Lung (tissue), 12 donors: ENCODE measurements around the gene RNASEH1. TPM values are rescaled to one million over a fixed set of nuclear protein-coding genes. Genes with fewer than 3 reads are reported as not detected.

Experiments used
- ATAC-seq: fragments of 200-7000 bp; cut with Tn5 transposase; one replicate; pipeline ENCODE4 v1.9.1; 2020; ENCODE audit warnings: moderate number of reproducible peaks; ENCODE audit not compliant: insufficient read depth, low FRiP score
- DNase-seq, 3 donors: peaks; one replicate each; pipeline ENCODE4 v3.0.0-alpha.2; 2013 to 2017
- H3K27ac ChIP-seq, 2 donors: one replicate each; pipeline ENCODE4 v1.5.1; 2013; ENCODE audit warnings: mild to moderate bottlenecking in 2 of 2, moderate library complexity in 2 of 2, control low read depth in 1 of 2, inconsistent platforms in 1 of 2, low read depth in 1 of 2, low read length in 1 of 2
- H3K27me3 ChIP-seq, 3 donors: one replicate each; pipeline ENCODE4 v1.5.1; 2013; ENCODE audit warnings: low read length in 2 of 3; ENCODE audit not compliant: control insufficient read depth in 3 of 3, insufficient read depth in 3 of 3
- H3K36me3 ChIP-seq, 4 donors: one replicate each; pipeline ENCODE4 v1.5.1; 2013; ENCODE audit warnings: low read length in 4 of 4, mild to moderate bottlenecking in 1 of 4, moderate library complexity in 1 of 4; ENCODE audit not compliant: control insufficient read depth in 4 of 4, insufficient read depth in 4 of 4
- H3K4me1 ChIP-seq, 5 donors: one replicate each; pipeline ENCODE4 v1.5.1; 2013; ENCODE audit warnings: low read length in 5 of 5, mild to moderate bottlenecking in 2 of 5, moderate library complexity in 1 of 5; ENCODE audit not compliant: control insufficient read depth in 5 of 5, insufficient read depth in 5 of 5
- H3K4me3 ChIP-seq: one replicate; pipeline ENCODE4 v1.5.1; 2013; ENCODE audit warnings: mild to moderate bottlenecking, control low read depth, moderate library complexity
- H3K9ac ChIP-seq, 2 donors: one replicate each; pipeline ENCODE4 v1.5.1; 2013; ENCODE audit warnings: low read length in 2 of 2, control low read depth in 1 of 2; ENCODE audit not compliant: insufficient read depth in 1 of 2
- H3K9me3 ChIP-seq, 4 donors: one replicate each; pipeline ENCODE4 v1.5.1; 2013; ENCODE audit warnings: low read length in 3 of 4, mild to moderate bottlenecking in 1 of 4, moderate library complexity in 1 of 4; ENCODE audit not compliant: control insufficient read depth in 4 of 4, insufficient read depth in 3 of 4
- WGBS, 2 donors: extraction: QIAGEN DNeasy Blood & Tissue Kit; methylation state at CpG; one replicate each; pipeline ENCODE4 v1.1.7; 2013; 5-methylcytosine and 5-hydroxymethylcytosine counted together
- polyA plus RNA-seq, 2 donors: library from polyadenylated mRNA; stranded (reverse); fragments of 200-250 nt; gene quantifications; one replicate each; pipeline ENCODE4 v1.2.1, GENCODE V29; 2013
- total RNA-seq, 2 donors: library from RNA; depleted of rRNA in 1 of 2; stranded (reverse); fragments of >200 nt in 1 of 2; gene quantifications; one replicate each; pipeline ENCODE4 v1.2.1, GENCODE V29; 2014 to 2021
- TF ChIP-seq, protein P1 (sequence below): IDR thresholded peaks from 2 replicates; pipeline ENCODE4 v1.5.1; 2012; ENCODE audit warnings: mild to moderate bottlenecking; ENCODE audit errors: control extremely low read depth, extremely low read depth
- donor health status: control.
- donor health status: control.
- donor health status: Bipolar disorder and iron deficiency.
- donor health status: healthy.
- donor health status: DM: yes; HTN: yes; CAD: no.

Gene RNASEH1
- total and polyA plus RNA-seq, 4 donors = 9.6 to 24.5 (median 15.2) TPM

DNA sequence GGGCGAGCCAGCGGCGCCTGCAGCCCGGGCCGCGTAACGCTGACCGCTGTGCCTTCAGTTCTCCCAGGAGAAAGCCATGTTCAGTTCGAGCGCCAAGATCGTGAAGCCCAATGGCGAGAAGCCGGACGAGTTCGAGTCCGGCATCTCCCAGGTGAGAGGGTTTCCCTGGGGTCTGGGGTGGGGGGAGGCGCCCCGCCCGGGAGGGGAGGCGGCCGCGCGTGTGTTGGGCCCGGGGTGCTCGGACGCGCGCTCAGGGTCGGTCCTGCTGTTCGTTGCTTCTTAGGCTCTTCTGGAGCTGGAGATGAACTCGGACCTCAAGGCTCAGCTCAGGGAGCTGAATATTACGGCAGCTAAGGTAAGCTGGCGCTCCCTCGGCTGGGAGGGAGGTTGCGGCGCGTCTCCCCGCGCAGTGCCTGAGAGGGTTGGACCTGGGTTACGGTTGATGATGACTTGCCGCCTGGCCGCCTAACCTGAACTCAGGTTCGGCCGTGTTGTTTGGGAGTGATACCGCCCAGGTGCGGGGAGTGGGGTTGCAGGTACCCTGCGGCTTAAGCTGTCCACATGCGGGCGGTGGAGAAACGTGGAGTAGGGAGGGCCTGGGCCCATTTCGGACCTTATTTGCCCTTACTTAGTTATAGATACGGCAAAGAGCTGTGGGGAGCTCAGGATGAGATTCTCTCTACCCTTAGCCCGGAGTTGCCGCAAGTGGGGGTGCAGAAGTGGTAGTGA is 17.6 kb upstream of the RNASEH1 start:
- Histone ChIP-seq H3K9me3 (no peaks in the 10 kb centered on the region), H3K27ac (peak overlapping the region; percentile 78 to 92), H3K9ac (peak overlapping the region; percentile 95 to 98), H3K36me3 (peaks cover 5 to 33% (median 24%) of the 10 kb centered on the region in 4 donors), H3K4me1 (peaks cover 0 to 38% (median 15%) of the 10 kb centered on the region in 5 donors), H3K4me3 (peak overlapping the region; percentile 80), H3K27me3 (no peaks in the 10 kb centered on the region)
- DNase-seq = no peak
- TF ChIP-seq, protein P1, sequence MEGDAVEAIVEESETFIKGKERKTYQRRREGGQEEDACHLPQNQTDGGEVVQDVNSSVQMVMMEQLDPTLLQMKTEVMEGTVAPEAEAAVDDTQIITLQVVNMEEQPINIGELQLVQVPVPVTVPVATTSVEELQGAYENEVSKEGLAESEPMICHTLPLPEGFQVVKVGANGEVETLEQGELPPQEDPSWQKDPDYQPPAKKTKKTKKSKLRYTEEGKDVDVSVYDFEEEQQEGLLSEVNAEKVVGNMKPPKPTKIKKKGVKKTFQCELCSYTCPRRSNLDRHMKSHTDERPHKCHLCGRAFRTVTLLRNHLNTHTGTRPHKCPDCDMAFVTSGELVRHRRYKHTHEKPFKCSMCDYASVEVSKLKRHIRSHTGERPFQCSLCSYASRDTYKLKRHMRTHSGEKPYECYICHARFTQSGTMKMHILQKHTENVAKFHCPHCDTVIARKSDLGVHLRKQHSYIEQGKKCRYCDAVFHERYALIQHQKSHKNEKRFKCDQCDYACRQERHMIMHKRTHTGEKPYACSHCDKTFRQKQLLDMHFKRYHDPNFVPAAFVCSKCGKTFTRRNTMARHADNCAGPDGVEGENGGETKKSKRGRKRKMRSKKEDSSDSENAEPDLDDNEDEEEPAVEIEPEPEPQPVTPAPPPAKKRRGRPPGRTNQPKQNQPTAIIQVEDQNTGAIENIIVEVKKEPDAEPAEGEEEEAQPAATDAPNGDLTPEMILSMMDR = no peak
- 1 to 2% methylated on average over 54 of the region's 54 CpGs for WGBS, 2 donors
- ATAC-seq = peak; percentile 10

DNA sequence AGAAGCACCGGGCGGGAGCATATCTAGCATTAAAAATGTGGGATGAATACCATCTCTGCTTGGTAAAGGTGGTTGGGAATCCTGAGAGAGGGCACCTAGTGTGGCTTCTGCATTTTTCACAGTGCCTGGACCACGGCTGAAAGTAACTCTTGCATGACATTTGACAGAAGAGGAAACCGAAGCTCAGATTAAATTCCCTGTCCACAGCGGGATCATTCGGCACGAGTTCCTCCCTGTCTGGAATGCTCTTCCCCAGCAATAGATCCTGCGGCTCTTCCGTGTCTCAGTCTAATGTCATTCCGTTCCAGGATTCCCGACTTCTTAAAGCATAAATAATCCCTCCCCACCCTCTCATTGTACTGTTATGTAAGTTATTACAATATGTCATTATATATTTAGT is 16.0 kb upstream of the RNASEH1 start:
- DNase-seq (no peak), ATAC-seq (no peak)
- Histone ChIP-seq H3K27ac (no peak overlapping the region), H3K36me3 (peaks cover 0 to 23% (median 12%) of the 10 kb centered on the region in 4 donors), H3K9ac (no peak overlapping the region), H3K27me3 (no peaks in the 10 kb centered on the region), H3K9me3 (no peaks in the 10 kb centered on the region), H3K4me3 (no peak overlapping the region), H3K4me1 (peaks cover 0 to 38% (median 15%) of the 10 kb centered on the region in 5 donors)
- TF ChIP-seq, protein P1 = no peak
- WGBS, 2 donors = 95 to 97% methylated on average over 11 of the region's 11 CpGs

DNA sequence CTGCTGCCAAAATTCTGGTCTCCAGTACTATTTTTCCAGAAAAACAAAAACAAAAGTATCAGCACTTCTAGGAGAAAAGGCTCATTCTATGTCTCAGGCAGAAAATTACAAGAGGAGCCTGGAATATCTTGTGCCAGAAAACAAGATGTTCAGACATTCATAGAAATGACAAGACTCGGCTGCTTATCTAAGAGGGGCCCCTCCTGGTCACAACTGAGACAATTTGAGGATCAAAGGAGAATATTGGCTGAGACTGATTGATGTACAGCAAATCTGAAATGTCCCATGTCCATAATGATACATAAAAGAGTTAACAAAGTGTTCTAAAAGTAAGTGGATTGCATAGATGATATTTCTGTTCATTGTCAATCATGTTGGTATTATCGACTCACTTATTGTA is 14.5 kb upstream of the RNASEH1 start:
- peaks cover 0 to 27% (median 8%) of the 10 kb centered on the region in 5 donors for H3K4me1 ChIP-seq
- peaks cover 0 to 11% (median 3%) of the 10 kb centered on the region in 4 donors for H3K36me3 ChIP-seq
- H3K27me3 ChIP-seq = no peaks in the 10 kb centered on the region
- DNase-seq = peak in 2 of 3 donors; percentile 37 to 38
- no peak overlapping the region for H3K27ac ChIP-seq
- peak overlapping the region in 1 of 2 donors; percentile 55 for H3K9ac ChIP-seq
- no peaks in the 10 kb centered on the region for H3K9me3 ChIP-seq
- ATAC-seq = no peak
- WGBS, 2 donors = 72 to 83% methylated on average over 2 of the region's 2 CpGs
- TF ChIP-seq, protein P1 = no peak
- H3K4me3 ChIP-seq = no peak overlapping the region
